ENCODE results near the gene KCNQ1.

The KCNQ1 gene

GRCh38 chr11:2466069-2466801 is 21.4 kb downstream of the KCNQ1 start:
- H3K36me3 ChIP-seq (ENCODE audit: insufficient read depth, low read length), result no peaks in the 10 kb centered on the region
- no peaks in the 10 kb centered on the region for H3K4me1 ChIP-seq (ENCODE audit: insufficient read depth, low read length)
- H2AFZ ChIP-seq (ENCODE audit: low read depth, low read length), result no peak overlapping the region
- H3K9me3 ChIP-seq (ENCODE audit: low read length), result no peaks in the 10 kb centered on the region
- no peak overlapping the region for H3K4me3 ChIP-seq (ENCODE audit: low read length)
- H3K27me3 ChIP-seq (ENCODE audit: insufficient read depth, low read length), result peaks cover 14% of the 10 kb centered on the region

- Histone ChIP-seq H3K4me3 (ENCODE audit: low read length) (no peak overlapping the region), H2AFZ (ENCODE audit: low read depth, low read length) (no peak overlapping the region), H3K9me3 (ENCODE audit: low read length) (no peaks in the 10 kb centered on the region), H3K4me1 (ENCODE audit: insufficient read depth, low read length) (no peaks in the 10 kb centered on the region), H3K27me3 (ENCODE audit: insufficient read depth, low read length) (peaks cover 14% of the 10 kb centered on the region), H3K36me3 (ENCODE audit: insufficient read depth, low read length) (no peaks in the 10 kb centered on the region)
These were observed 22.3 kb downstream of the KCNQ1 start for GRCh38 chr11:2466869-2467694.

GRCh38 chr11:2467695-2468055 is 22.9 kb downstream of the KCNQ1 start:
- H2AFZ ChIP-seq (ENCODE audit: low read depth, low read length), result no peak overlapping the region
- H3K36me3 ChIP-seq (ENCODE audit: insufficient read depth, low read length), result no peaks in the 10 kb centered on the region
- H3K4me1 ChIP-seq (ENCODE audit: insufficient read depth, low read length), result no peaks in the 10 kb centered on the region
- peaks cover 11% of the 10 kb centered on the region for H3K27me3 ChIP-seq (ENCODE audit: insufficient read depth, low read length)
- no peaks in the 10 kb centered on the region for H3K9me3 ChIP-seq (ENCODE audit: low read length)
- no peak overlapping the region for H3K4me3 ChIP-seq (ENCODE audit: low read length)

GRCh38 chr11:2468363-2469235 is 23.8 kb downstream of the KCNQ1 start:
- peaks cover 11% of the 10 kb centered on the region for H3K27me3 ChIP-seq (ENCODE audit: insufficient read depth, low read length)
- no peaks in the 10 kb centered on the region for H3K36me3 ChIP-seq (ENCODE audit: insufficient read depth, low read length)
- no peak overlapping the region for H3K4me3 ChIP-seq (ENCODE audit: low read length)
- H2AFZ ChIP-seq (ENCODE audit: low read depth, low read length), result no peak overlapping the region
- H3K4me1 ChIP-seq (ENCODE audit: insufficient read depth, low read length), result no peaks in the 10 kb centered on the region
- H3K9me3 ChIP-seq (ENCODE audit: low read length), result no peaks in the 10 kb centered on the region

GRCh38 chr11:2470495-2470894 is 25.7 kb downstream of the KCNQ1 start:
- Histone ChIP-seq H3K4me3 (ENCODE audit: low read length) (no peak overlapping the region), H3K36me3 (ENCODE audit: insufficient read depth, low read length) (no peaks in the 10 kb centered on the region), H2AFZ (ENCODE audit: low read depth, low read length) (no peak overlapping the region), H3K4me1 (ENCODE audit: insufficient read depth, low read length) (no peaks in the 10 kb centered on the region), H3K9me3 (ENCODE audit: low read length) (no peaks in the 10 kb centered on the region), H3K27me3 (ENCODE audit: insufficient read depth, low read length) (peaks cover 7% of the 10 kb centered on the region)

- Histone ChIP-seq H3K4me1 (ENCODE audit: insufficient read depth, low read length) (no peaks in the 10 kb centered on the region), H3K27me3 (ENCODE audit: insufficient read depth, low read length) (peaks cover 7% of the 10 kb centered on the region), H3K9me3 (ENCODE audit: low read length) (no peaks in the 10 kb centered on the region), H2AFZ (ENCODE audit: low read depth, low read length) (no peak overlapping the region), H3K36me3 (ENCODE audit: insufficient read depth, low read length) (no peaks in the 10 kb centered on the region), H3K4me3 (ENCODE audit: low read length) (no peak overlapping the region)
These were observed 26.4 kb downstream of the KCNQ1 start for GRCh38 chr11:2471048-2471803.

- no peaks in the 10 kb centered on the region for H3K9me3 ChIP-seq (ENCODE audit: low read length)
- H2AFZ ChIP-seq (ENCODE audit: low read depth, low read length), result no peak overlapping the region
- peaks cover 7% of the 10 kb centered on the region for H3K27me3 ChIP-seq (ENCODE audit: insufficient read depth, low read length)
- no peaks in the 10 kb centered on the region for H3K4me1 ChIP-seq (ENCODE audit: insufficient read depth, low read length)
- H3K36me3 ChIP-seq (ENCODE audit: insufficient read depth, low read length), result no peaks in the 10 kb centered on the region
- no peak overlapping the region for H3K4me3 ChIP-seq (ENCODE audit: low read length)
These were observed 26.9 kb downstream of the KCNQ1 start for GRCh38 chr11:2471804-2472096.

GRCh38 chr11:2472428-2473186 is 27.8 kb downstream of the KCNQ1 start:
- no peaks in the 10 kb centered on the region for H3K9me3 ChIP-seq (ENCODE audit: low read length)
- H2AFZ ChIP-seq (ENCODE audit: low read depth, low read length), result no peak overlapping the region
- no peak overlapping the region for H3K4me3 ChIP-seq (ENCODE audit: low read length)
- H3K27me3 ChIP-seq (ENCODE audit: insufficient read depth, low read length), result peaks cover 7% of the 10 kb centered on the region
- H3K4me1 ChIP-seq (ENCODE audit: insufficient read depth, low read length), result no peaks in the 10 kb centered on the region
- no peaks in the 10 kb centered on the region for H3K36me3 ChIP-seq (ENCODE audit: insufficient read depth, low read length)

- no peak overlapping the region for H3K4me3 ChIP-seq (ENCODE audit: low read length)
- no peaks in the 10 kb centered on the region for H3K9me3 ChIP-seq (ENCODE audit: low read length)
- no peaks in the 10 kb centered on the region for H3K36me3 ChIP-seq (ENCODE audit: insufficient read depth, low read length)
- peaks cover 5% of the 10 kb centered on the region for H3K27me3 ChIP-seq (ENCODE audit: insufficient read depth, low read length)
- no peaks in the 10 kb centered on the region for H3K4me1 ChIP-seq (ENCODE audit: insufficient read depth, low read length)
- no peak overlapping the region for H2AFZ ChIP-seq (ENCODE audit: low read depth, low read length)
These were observed 28.7 kb downstream of the KCNQ1 start for GRCh38 chr11:2473361-2474058.

GRCh38 chr11:2474059-2474901 is 29.5 kb downstream of the KCNQ1 start:
- Histone ChIP-seq H2AFZ (ENCODE audit: low read depth, low read length) (no peak overlapping the region), H3K9me3 (ENCODE audit: low read length) (no peaks in the 10 kb centered on the region), H3K4me1 (ENCODE audit: insufficient read depth, low read length) (no peaks in the 10 kb centered on the region), H3K36me3 (ENCODE audit: insufficient read depth, low read length) (no peaks in the 10 kb centered on the region), H3K4me3 (ENCODE audit: low read length) (no peak overlapping the region), H3K27me3 (ENCODE audit: insufficient read depth, low read length) (no peaks in the 10 kb centered on the region)
